Liver (tissue), 3 donors: ENCODE data around the gene FRK.

ENCODE experiments used
- CTCF ChIP-seq: fragments of 150-350 bp; IDR thresholded peaks from 2 replicates; pipeline ENCODE4 v1.5.1; 2017; ENCODE audit warnings: improper control_type of control experiment, low read depth, low read length; ENCODE audit not compliant: missing input control
- TAF1 ChIP-seq: conservative IDR thresholded peaks from 2 replicates; pipeline ENCODE4 v1.6.1; 2016; ENCODE audit warnings: antibody characterized with exemption, mild to moderate bottlenecking
- TF ChIP-seq, protein P1 (sequence below): IDR thresholded peaks from 2 replicates; pipeline ENCODE4 v1.6.1; 2016; ENCODE audit warnings: antibody characterized with exemption
- donor health status: healthy.
- donor health status: healthy.

GRCh38 chr6:115902436-115902835 lies 158.3 kb downstream of the FRK start:
- TF ChIP-seq CTCF (no peak), TAF1 (no peak)
- TF ChIP-seq, protein P1, sequence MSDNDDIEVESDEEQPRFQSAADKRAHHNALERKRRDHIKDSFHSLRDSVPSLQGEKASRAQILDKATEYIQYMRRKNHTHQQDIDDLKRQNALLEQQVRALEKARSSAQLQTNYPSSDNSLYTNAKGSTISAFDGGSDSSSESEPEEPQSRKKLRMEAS: no peak
